B cell (primary cell): ENCODE results near the gene ZNF496. TPM values are rescaled to one million over a fixed set of nuclear protein-coding genes. Genes with fewer than 3 reads are reported as not detected.

Source experiments
- ATAC-seq: fragments of 200-7000 bp; cut with Tn5 transposase; one replicate; pipeline ENCODE4 v1.10.0; 2021; ENCODE audit warnings: low read depth, mild to moderate bottlenecking, moderate number of reproducible peaks, moderate library complexity
- CTCF ChIA-PET: fragments of 350-600 bp; sonication (Branson Sonifier 250); formaldehyde crosslinking; loops from one replicate; lab custom pipeline; 2021; ENCODE audit warnings: antibody characterized with exemption, inconsistent platforms; lab: Charles Lee
- POLR2A ChIA-PET: fragments of 350-600 bp; sonication (Branson Sonifier 250); formaldehyde crosslinking; loops from one replicate; lab custom pipeline; 2021; ENCODE audit warnings: antibody characterized with exemption; lab: Charles Lee
- DNase-seq: peaks from one replicate; pipeline ENCODE4 v3.0.0; 2013
- H2AFZ ChIP-seq: 2 replicates; pipeline ENCODE4 v1.6.1; 2012; ENCODE audit warnings: mild to moderate bottlenecking, low read depth, low read length; ENCODE audit not compliant: insufficient read depth, poor library complexity, severe bottlenecking
- H3K27ac ChIP-seq, 2 donors: 1 replicate in 1 of 2; 2 replicates in 1 of 2; pipeline ENCODE4 v1.5.1; 2012 to 2013; ENCODE audit warnings: low read length in 2 of 2, mild to moderate bottlenecking in 2 of 2, moderate library complexity in 1 of 2
- H3K27me3 ChIP-seq, 4 experiments: fragments of 200-600 bp in 1 of 4; sonication (generic) in 1 of 4; replicated peaks in 1 of 4; 1 replicate in 2 of 4; 2 replicates in 2 of 4; pipeline versions ENCODE4 v1.6.1 to v1.7.0; 2013 to 2016; ENCODE audit warnings: low read length in 3 of 4, mild to moderate bottlenecking in 2 of 4, mixed read lengths in 1 of 4, moderate library complexity in 1 of 4; ENCODE audit not compliant: insufficient read depth in 4 of 4, control insufficient read depth in 3 of 4; ENCODE audit errors: control extremely low read depth in 1 of 4
- H3K36me3 ChIP-seq, 2 experiments: replicated peaks in 1 of 2; 1 replicate in 1 of 2; 2 replicates in 1 of 2; pipeline versions ENCODE4 v1.6.1 to v1.7.1; 2013; ENCODE audit warnings: low read length in 1 of 2; ENCODE audit not compliant: insufficient read depth in 2 of 2, control insufficient read depth in 1 of 2; ENCODE audit errors: control extremely low read depth in 1 of 2, extremely low read depth in 1 of 2
- H3K4me1 ChIP-seq, 2 donors: fragments of 200-600 bp in 1 of 2; sonication (generic) in 1 of 2; 1 replicate in 1 of 2; 2 replicates in 1 of 2; pipeline versions ENCODE4 v1.5.1 to v1.6.1; 2013 to 2017; ENCODE audit warnings: low read length in 2 of 2; ENCODE audit not compliant: control insufficient read depth in 2 of 2, insufficient read depth in 2 of 2
- H3K4me2 ChIP-seq: replicated peaks from 2 replicates; pipeline ENCODE3; 2012; ENCODE audit warnings: mild to moderate bottlenecking, low read depth, low read length; ENCODE audit not compliant: poor library complexity, severe bottlenecking
- H3K4me3 ChIP-seq, 5 experiments: fragments of 200-600 bp in 1 of 5; sonication (generic) in 1 of 5; 1 replicate in 3 of 5; 2 replicates in 2 of 5; pipeline versions ENCODE4 v1.5.1 to v1.7.0; 2011 to 2016; ENCODE audit warnings: low read length in 4 of 5, mild to moderate bottlenecking in 4 of 5, low read depth in 2 of 5, control low read depth in 1 of 5, moderate library complexity in 1 of 5; ENCODE audit not compliant: insufficient read depth in 1 of 5; ENCODE audit errors: control extremely low read depth in 1 of 5, extremely low read depth in 1 of 5
- H3K79me2 ChIP-seq: fragments of 200-600 bp; sonication (generic); one replicate; pipeline ENCODE4 v1.6.0; 2016; ENCODE audit warnings: low read length; ENCODE audit not compliant: control insufficient read depth, insufficient read depth
- H3K9ac ChIP-seq: fragments of 200-600 bp; sonication (generic); 2 replicates; pipeline ENCODE4 v1.6.1; 2017; ENCODE audit warnings: mild to moderate bottlenecking, low read length, moderate library complexity
- H3K9me3 ChIP-seq, 3 donors: one replicate each; pipeline versions ENCODE4 v1.6.1 to v1.7.1; 2013; ENCODE audit warnings: low read length in 2 of 3; ENCODE audit not compliant: control insufficient read depth in 2 of 3, insufficient read depth in 1 of 3; ENCODE audit errors: control extremely low read depth in 1 of 3
- H4K20me1 ChIP-seq: 2 replicates; pipeline ENCODE4 v1.6.0; 2012; ENCODE audit warnings: mild to moderate bottlenecking, low read length; ENCODE audit not compliant: insufficient read depth, control insufficient read depth, poor library complexity, severe bottlenecking
- H3K27ac Mint-ChIP-seq: one replicate; pipeline ENCODE4 v1.8.0; 2021; ENCODE audit warnings: mixed read lengths
- H3K27me3 Mint-ChIP-seq: one replicate; pipeline ENCODE4 v1.8.0; 2021; ENCODE audit warnings: mixed read lengths
- H3K4me1 Mint-ChIP-seq: one replicate; pipeline ENCODE4 v1.8.0; 2021; ENCODE audit warnings: mixed read lengths
- H3K4me3 Mint-ChIP-seq: one replicate; pipeline ENCODE4 v1.8.0; 2021; ENCODE audit warnings: mixed read lengths
- H3K9me3 Mint-ChIP-seq: one replicate; pipeline ENCODE4 v1.8.0; 2022; ENCODE audit warnings: mixed read lengths; ENCODE audit not compliant: insufficient read depth
- CTCF ChIP-seq: fragments of 200-600 bp; IDR thresholded peaks from one replicate; pipeline ENCODE4 v1.8.0; 2022; ENCODE audit warnings: antibody characterized with exemption, mild to moderate bottlenecking
- EZH2 ChIP-seq: IDR thresholded peaks from 2 replicates; pipeline ENCODE4 v1.6.1; 2012; ENCODE audit warnings: borderline replicate concordance, low read depth, mild to moderate bottlenecking, moderate library complexity, low read length; ENCODE audit not compliant: insufficient read depth, poor library complexity, severe bottlenecking
- WGBS: methylation state at CpG from one replicate; pipeline ENCODE4 v1.1.5; 2013; ENCODE audit warnings: missing lambda C conversion rate; ENCODE audit not compliant: insufficient coverage; 5-methylcytosine and 5-hydroxymethylcytosine counted together
- intact Hi-C: fragments of 100-400 bp; cut with micrococcal nuclease; formaldehyde crosslinking; loops from one replicate; pipeline ENCODE4 v1.10.0; 2022
- polyA plus RNA-seq: library from polyadenylated mRNA; depleted of rRNA; stranded (reverse); fragments of >200 nt; gene quantifications from 2 replicates; pipeline ENCODE4 v1.2.3, GENCODE V29; 2012
- total RNA-seq, 2 donors: library from RNA; stranded (reverse); fragments of 120-200 nt in 1 of 2; gene quantifications; 1 replicate in 1 of 2; 2 replicates in 1 of 2; pipeline versions ENCODE4 v1.2.3 to v1.2.4, GENCODE V29; 2013 to 2022

Gene ZNF496
- total and polyA plus RNA-seq, 2 donors (not counting 1 experiment from before 2014, with no cell fraction given): 9.9 to 22.6 TPM

GRCh38 chr1:247336390-247336789 lies 4.7 kb upstream of the ZNF496 start:
- H2AFZ ChIP-seq: no peak overlapping the region
- H3K9me3 ChIP-seq: no peaks in the 10 kb centered on the region
- no peaks in the 10 kb centered on the region for H4K20me1 ChIP-seq
- no peak overlapping the region for H3K27ac Mint-ChIP-seq
- H3K4me1 Mint-ChIP-seq: peaks cover 6% of the 10 kb centered on the region
- no peak for TF ChIP-seq CTCF
- no peak for TF ChIP-seq EZH2
- DNase-seq: no peak
- ATAC-seq: no peak
- H3K36me3 ChIP-seq: no peaks in the 10 kb centered on the region
- H3K27ac ChIP-seq: no peak overlapping the region
- H3K79me2 ChIP-seq: no peaks in the 10 kb centered on the region
- H3K4me1 ChIP-seq: peaks cover 5 to 9% of the 10 kb centered on the region in 2 donors
- intact Hi-C loops: no loop called here
- H3K9me3 Mint-ChIP-seq: no peaks in the 10 kb centered on the region
- WGBS: 89% methylated on average over 7 of the region's 7 CpGs
- no peaks in the 10 kb centered on the region for H3K27me3 Mint-ChIP-seq
- no peak overlapping the region for H3K4me3 Mint-ChIP-seq
- ChIA-PET POLR2A (no interaction called here), CTCF (no interaction called here)
- H3K9ac ChIP-seq: no peak overlapping the region
- no peak overlapping the region for H3K4me2 ChIP-seq
- H3K4me3 ChIP-seq: no peak overlapping the region
- peaks cover 0 to 4% (median 0%) of the 10 kb centered on the region in 4 experiments for H3K27me3 ChIP-seq

GRCh38 chr1:247335882-247336281 lies 4.2 kb upstream of the ZNF496 start:
- Histone ChIP-seq H3K27ac (no peak overlapping the region), H3K36me3 (no peaks in the 10 kb centered on the region), H4K20me1 (no peaks in the 10 kb centered on the region), H3K4me1 (peaks cover 5 to 9% of the 10 kb centered on the region in 2 donors), H3K9ac (no peak overlapping the region), H2AFZ (no peak overlapping the region), H3K79me2 (no peaks in the 10 kb centered on the region), H3K27me3 (peaks cover 0 to 4% (median 0%) of the 10 kb centered on the region in 4 experiments), H3K4me2 (no peak overlapping the region), H3K9me3 (no peaks in the 10 kb centered on the region), H3K4me3 (no peak overlapping the region)
- intact Hi-C loops: no loop called here
- WGBS: 45% methylated on average over 11 of the region's 11 CpGs
- ATAC-seq: no peak
- CTCF ChIA-PET: interaction anchor here (0.5 kb wide), 1 partner anchor 113 kb away, joined by 3 read pairs; no protein-coding TSS in a partner anchor
- POLR2A ChIA-PET: no interaction called here
- Mint-ChIP-seq H3K27me3 (no peaks in the 10 kb centered on the region), H3K4me3 (no peak overlapping the region), H3K27ac (no peak overlapping the region), H3K9me3 (no peaks in the 10 kb centered on the region), H3K4me1 (peaks cover 8% of the 10 kb centered on the region)
- no peak for DNase-seq
- TF ChIP-seq EZH2 (no peak), CTCF (no peak)
